G401 (cell line): ENCODE results near the gene DROSHA. TPM values are rescaled to one million over a fixed set of nuclear protein-coding genes. Genes with fewer than 3 reads are reported as not detected.
A peak's percentile ranks its signal among the peaks of the same experiment; 100 is the strongest.
"Not testable (repeated sequence)": the region's sequence is repeated elsewhere in the genome, so short reads cannot be mapped to it uniquely, and the experiment has no call there.

Source experiments
- DNase-seq: peaks from one replicate; pipeline ENCODE4 v3.0.0-alpha.2; 2015; ENCODE audit warnings: low spot score
- in situ Hi-C: cut with HindIII; loops from 2 replicates; pipeline ENCODE4 v1.10.0; 2016; ENCODE audit warnings: low sequenced_read_pairs, mixed read lengths
- total RNA-seq: library from RNA; depleted of rRNA; stranded (reverse); fragments of >200 nt; shearing (Covaris generic); gene quantifications from 2 replicates; pipeline ENCODE4 v1.2.3, GENCODE V29; 2014; rRNA removed

Gene DROSHA, protein sequence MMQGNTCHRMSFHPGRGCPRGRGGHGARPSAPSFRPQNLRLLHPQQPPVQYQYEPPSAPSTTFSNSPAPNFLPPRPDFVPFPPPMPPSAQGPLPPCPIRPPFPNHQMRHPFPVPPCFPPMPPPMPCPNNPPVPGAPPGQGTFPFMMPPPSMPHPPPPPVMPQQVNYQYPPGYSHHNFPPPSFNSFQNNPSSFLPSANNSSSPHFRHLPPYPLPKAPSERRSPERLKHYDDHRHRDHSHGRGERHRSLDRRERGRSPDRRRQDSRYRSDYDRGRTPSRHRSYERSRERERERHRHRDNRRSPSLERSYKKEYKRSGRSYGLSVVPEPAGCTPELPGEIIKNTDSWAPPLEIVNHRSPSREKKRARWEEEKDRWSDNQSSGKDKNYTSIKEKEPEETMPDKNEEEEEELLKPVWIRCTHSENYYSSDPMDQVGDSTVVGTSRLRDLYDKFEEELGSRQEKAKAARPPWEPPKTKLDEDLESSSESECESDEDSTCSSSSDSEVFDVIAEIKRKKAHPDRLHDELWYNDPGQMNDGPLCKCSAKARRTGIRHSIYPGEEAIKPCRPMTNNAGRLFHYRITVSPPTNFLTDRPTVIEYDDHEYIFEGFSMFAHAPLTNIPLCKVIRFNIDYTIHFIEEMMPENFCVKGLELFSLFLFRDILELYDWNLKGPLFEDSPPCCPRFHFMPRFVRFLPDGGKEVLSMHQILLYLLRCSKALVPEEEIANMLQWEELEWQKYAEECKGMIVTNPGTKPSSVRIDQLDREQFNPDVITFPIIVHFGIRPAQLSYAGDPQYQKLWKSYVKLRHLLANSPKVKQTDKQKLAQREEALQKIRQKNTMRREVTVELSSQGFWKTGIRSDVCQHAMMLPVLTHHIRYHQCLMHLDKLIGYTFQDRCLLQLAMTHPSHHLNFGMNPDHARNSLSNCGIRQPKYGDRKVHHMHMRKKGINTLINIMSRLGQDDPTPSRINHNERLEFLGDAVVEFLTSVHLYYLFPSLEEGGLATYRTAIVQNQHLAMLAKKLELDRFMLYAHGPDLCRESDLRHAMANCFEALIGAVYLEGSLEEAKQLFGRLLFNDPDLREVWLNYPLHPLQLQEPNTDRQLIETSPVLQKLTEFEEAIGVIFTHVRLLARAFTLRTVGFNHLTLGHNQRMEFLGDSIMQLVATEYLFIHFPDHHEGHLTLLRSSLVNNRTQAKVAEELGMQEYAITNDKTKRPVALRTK (N-terminal part only)
- 38.8 and 39.6 TPM in 2 replicates for total RNA-seq

DNA sequence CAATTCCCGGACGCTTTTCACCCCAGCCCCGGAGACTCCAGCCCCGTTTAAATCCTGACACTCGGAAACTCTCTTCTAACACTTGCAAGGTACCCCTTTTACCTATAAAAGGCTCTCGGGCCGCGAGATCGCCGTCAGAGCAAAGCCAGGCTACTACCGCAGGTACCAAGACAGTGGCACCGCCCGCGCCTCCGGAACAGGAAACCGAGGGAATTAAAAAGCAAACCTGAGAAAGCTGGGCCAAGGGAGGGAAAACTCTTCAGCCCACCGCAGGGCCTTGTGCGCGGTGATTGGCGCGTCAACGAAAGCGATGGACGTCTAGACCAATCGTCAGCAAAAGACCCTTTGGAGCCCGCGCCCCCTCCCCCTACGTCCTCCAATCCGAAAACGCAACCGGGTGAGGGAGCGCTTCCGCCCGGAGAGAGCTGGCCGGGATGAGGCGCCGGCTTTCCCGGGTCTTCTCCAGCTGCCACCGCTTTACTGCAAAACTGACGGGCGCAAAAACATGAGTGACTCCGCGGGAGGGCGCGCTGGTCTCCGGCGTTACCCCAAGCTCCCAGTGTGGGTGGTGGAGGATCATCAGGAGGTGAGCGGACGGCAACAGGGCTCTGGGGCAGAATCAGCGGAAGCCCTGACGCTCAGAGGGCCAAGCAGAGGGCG, at the start of gene DROSHA, which contains the start of gene C5orf22:
DROSHA (minus strand) TSS at position 206 of the 660 bp plus-strand sequence. CDS start 3,034 bp downstream, outside the sequence.
C5orf22 (plus strand) TSS at position 414 of the 660 bp plus-strand sequence; CDS start at position 506, 92 bp downstream.
- in situ Hi-C loops = no loop called here

DNA sequence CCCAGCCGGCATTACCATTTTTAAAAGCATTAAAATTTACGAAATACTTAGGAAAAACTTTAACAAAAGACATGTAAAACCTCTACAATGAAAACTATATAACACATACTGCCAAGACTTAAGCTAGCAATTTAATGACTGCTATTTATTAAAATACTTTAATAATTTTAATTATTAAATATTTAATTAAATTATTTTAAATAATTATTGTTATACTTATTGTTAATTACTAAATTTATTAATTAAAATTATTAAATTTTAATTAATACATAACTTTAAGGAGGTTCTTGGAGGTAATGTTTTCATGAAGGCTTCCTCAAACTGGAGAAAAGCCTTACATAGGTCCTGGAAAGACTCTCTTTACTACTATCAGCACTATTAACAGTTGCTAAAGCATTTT, 47.7 kb upstream of the DROSHA start:
- in situ Hi-C loops = no loop called here
- DNase-seq = no peak

More for the DNA sequence above, at the start of gene DROSHA, which contains the start of gene C5orf22:
- peak; percentile 99 for DNase-seq

DNA sequence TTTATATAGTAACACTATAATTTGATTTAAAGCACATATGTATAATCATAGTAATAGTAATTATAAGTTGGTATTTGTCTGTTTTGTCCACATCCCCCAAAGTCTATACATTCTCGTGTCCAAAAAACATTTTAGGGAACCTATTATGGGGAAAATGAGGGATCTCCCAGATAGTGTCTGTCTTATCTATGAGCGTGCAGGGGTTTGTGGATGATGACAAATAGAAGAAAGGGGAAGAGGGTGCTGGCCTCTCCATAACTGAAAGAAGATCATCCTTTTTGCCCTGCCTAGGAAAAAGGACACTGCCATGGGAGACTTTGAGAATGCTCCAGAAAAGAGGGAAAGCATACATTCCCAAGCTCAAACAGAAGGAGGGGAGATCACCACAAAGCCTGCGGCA, 45.5 kb upstream of the DROSHA start:
- in situ Hi-C loops = no loop called here
- no peak for DNase-seq

DNA sequence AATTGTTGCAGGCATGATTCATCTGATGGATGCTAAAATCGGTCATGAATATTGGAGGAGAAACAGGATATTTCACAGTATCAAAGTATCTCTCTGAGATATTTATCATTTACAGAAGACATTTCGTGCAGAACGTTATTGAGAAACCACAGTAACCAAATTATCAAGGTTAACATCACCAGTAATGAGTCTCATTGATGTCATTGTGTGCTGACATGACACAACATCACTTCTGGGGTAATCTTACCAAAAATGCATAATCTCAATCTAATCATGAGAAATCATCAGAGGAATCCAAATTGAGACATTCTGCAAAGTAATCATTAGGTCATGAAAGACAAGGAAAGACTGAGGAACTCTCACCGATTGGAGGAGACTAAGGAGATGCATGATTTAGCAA, 42.9 kb upstream of the DROSHA start:
- DNase-seq = no peak
- in situ Hi-C loops = no loop called here

DNA sequence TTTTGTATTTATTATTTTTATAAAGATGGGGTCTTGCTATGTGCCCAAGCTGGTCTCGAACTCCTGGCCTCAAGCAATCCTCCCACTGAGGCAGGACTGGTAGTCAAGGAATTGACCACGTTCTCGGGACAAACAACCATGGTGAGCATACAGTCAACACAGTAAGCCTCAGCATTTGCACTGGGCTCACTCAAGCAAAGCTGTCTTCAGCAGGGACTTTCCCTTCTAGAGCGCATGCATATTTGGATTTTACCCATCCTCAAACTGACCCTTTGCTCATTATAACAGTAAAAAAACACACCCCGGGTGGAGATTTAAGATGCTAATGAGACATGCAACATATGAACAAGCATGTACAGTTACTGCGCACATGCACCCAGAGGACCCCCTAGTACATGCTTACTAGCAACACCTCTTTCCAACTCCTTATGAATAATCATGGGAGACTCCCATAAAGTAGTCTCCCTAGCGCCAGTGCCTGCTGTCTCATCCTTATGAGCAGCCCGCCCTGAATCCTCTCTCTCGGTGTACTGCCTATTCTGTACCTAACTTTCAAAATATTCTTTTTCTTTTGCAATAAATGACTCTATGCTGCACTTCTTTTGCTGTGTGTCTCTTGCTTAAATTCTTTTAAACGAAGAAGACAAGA, 41.7 kb upstream of the DROSHA start:
- in situ Hi-C loops = no loop called here
- DNase-seq = no peak

DNA sequence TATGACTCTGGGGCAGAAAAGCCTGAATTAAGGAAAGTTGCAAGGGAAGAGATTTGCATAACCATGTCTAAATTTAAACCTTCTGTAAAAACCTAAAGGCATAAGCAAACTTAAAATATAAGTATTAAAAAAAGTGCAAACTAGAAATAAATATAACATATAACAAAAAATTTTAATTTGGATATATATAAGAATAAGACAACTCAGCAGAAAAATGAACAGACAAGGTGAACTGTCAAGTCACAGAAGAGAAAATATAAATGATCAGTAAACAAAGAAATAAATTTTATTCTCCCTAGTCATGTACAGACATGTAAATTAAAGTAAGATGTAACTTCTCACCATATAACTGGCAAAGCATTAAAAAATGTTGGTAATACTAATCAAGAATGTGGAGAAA, 37.2 kb upstream of the DROSHA start:
- in situ Hi-C loops = no loop called here
- no peak for DNase-seq

DNA sequence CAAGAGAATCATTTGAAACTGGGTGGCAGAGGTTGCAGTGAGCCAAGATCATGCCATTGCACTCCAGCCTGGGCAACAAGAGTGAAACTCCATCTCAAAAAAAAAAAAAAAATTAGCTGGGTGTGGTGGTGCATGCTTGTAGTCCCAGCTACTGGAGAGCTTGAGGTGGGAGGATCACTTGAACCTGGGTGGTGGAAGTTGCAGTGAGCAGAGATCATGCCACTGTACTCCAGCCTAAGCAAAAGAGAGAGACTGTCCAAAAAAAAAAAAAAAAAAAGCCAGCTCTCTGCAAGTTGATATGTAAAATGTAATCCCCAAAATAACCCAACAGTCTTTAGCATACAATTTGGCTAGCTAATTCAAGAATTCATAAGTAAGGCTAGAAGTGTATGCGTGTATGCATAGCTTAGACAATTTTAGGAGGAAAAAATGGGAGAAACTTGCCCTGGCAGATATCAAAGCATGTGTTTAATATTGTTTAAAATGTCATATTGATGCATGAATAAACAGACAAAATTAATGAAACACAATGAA, 36.5 kb upstream of the DROSHA start:
- no peak for DNase-seq
- in situ Hi-C loops = no loop called here

DNA sequence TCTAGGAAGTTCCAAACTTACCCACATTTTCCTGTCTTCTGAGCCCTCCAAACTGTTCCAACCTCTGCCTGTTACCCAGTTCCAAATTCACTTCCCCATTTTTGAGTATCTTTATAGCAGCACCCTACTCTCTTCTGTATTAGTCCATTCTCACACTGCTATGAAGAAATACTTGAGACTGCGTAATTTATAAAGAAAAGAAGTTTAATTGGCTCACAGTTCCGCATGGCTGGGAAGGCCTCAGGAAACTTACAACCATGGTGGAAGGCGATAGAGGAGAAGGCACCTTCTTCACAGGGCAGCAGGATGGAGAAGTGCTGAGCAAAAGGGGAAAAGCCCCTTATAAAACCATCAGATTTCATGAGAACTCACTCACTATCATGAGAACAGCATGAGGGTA, 34.5 kb upstream of the DROSHA start:
- in situ Hi-C loops, DNase-seq: not testable (repeated sequence)

DNA sequence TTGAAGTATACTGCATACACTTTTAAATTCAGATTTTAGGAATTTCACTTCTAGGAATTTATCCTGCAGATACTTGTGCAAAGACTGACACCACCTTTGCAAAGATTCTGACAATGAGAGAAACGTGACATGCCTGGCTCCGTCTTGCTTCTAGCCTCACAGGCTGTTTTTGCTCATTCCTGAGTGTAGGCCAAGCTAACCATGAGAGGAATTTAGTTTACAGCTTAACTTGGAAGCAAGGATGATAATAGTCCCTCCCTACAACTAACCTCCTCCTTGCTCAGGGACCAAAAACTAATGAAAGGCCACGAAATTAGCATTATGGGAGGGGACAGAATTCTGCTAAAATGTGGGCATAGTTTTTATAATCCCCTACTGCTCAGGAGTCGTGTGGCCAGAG, 31.3 kb upstream of the DROSHA start:
- in situ Hi-C loops = no loop called here
- no peak for DNase-seq

DNA sequence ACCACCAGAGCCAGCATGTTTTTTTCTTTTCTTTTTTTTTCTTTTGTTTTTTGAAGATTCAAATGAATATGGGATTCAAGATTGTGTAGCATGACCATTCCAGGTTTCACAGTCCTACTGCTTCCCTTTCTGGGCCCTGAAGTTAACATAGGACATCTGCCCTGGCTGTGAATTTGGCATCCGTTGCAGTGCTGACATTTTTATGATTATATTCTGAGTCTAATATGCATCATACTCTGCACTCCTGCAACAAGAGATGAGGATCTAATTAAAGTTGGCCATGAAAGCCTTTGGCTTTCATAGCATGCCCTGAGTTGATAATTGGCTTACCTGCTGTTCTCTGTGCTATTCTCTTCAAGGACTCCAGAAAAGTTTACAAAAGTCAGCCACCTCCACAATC, 30.1 kb upstream of the DROSHA start:
- DNase-seq = no peak
- in situ Hi-C loops = no loop called here

DNA sequence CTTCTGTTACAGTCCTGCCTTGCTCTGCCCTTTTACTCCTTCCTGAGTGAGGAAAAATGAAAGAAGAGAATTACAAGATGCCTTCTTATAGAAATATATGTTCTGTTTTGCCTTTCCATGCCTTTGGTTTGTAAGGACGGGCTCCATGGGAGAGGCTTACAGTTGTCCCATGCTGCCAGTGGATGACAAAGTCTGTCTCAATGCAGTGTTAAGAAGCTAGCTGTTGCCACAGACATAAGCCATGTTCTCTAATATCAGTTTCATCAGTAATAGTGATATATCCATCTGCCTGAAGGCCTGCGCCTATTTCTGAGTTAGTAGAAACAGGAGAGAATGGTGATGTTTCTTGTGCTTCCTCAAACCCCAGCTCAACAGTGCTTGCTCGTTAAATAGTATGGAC, 28.0 kb upstream of the DROSHA start:
- in situ Hi-C loops = no loop called here
- no peak for DNase-seq

DNA sequence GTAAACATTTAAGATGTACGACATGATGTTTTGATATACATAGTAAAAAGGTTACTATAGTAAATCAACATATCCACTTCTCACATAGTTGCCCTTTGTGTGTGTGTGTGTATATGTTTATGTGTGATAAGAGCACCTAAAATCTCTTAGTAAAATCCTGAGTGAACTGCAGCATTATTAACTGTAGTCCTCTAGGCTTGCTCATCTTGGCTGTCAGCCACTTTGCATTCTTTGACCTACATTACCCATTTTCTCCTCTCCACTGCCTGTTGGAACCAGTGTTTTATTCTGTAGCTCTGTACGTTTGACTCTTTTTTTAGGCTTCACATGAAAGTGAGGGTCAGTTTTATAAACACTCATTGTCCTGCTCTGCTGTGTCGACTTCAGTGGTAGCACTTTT, 24.6 kb upstream of the DROSHA start:
- in situ Hi-C loops = no loop called here

DNA sequence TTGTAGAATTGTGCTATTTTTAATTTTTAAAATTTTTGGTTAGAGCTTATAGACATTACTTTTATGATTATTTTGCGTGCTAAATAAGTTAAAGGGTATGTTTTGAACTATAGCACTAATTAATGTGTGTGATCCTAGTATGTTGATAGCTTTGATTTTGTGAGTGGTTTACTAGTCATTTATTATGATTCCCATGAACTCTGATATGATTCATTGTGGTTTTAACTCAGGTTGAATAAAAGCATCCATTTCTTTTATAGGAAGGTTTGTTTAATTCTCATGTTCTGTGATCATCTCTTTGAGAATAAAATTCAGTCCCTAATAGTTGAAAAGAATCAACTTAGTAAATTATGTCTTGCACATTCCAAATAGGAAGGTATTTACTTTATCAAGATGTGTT, 22.7 kb upstream of the DROSHA start:
- in situ Hi-C loops = no loop called here
- no peak for DNase-seq

More for the DNA sequence above, 24.6 kb upstream of the DROSHA start:
- DNase-seq = no peak

DNA sequence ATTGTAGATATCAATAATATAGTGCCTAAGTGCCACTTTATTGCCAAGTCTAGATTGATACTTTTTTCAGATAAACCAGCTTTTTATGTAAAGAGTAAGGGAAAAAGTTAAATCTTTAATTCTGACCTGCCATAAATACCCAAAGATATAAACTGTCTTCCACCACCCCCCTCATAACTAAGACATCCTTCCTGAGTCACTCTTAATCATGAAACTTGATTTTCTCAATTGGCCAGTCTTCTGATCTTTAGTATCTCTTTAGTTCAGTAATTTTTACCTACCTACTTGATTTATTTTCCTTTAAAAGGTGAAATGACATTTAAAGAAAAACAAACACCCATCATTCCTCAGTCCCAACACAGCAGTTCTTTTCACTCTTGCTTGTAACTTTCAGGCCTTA, 22.0 kb upstream of the DROSHA start:
- in situ Hi-C loops = no loop called here

DNA sequence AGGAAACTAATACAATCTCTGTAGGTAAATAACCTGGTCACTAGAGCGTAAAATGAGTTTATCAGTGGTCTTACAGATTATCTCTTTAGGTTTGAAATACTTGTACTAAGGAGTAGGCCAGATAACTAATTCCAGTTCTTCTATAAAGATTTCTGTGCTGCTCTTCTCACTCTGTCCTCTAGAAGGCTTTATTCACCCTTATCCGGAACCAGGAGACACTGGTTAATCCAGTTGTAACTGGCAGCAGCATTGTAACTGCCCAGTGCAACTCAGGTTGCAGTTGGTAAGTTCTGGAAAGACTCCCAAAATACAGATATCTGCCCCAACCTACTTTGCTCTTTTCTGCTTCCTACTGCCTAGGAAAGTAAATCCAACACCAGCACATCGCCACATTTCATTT, 20.0 kb upstream of the DROSHA start:
- in situ Hi-C loops = no loop called here
- no peak for DNase-seq

More for the DNA sequence above, 22.0 kb upstream of the DROSHA start:
- DNase-seq = no peak

DNA sequence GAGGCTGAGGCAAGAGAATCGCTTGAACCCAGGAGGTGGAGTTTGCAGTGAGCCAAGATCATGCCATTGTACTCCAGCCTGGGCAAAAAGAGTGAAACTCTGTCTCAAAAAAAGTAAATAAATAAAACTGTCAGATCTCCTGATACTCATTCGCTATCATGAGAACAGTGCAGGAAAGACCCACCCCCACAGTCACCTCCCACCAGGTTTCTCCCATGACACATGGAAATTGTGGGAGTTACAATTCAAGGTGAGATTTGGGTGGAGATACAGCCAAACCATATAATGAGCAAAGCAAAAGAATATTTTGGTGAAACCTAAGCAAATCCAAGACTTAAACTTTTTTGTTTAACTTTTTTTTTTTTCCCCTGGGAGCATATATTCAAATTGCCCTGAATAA, 17.2 kb upstream of the DROSHA start:
- DNase-seq, in situ Hi-C loops: not testable (repeated sequence)

DNA sequence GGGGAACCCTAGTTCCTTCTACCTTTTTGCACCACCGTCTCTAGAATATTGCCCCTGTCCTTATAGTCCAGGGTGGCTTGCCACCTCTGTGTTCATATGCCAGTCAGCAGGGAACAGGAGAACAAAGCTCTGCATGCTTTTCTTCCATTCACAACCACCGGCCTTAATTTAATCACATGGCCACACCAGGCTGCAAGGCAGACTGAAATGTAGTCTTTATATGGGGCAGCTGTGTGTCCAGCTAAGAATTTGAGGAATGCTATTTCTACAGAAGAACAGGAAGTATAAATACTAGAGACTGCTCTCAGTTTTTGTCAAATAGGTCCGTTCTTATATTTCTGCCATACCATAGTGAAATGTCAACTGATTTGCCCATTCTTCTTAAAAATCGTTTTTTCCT, 6.0 kb upstream of the DROSHA start:
- DNase-seq = no peak
- in situ Hi-C loops = no loop called here

DNA sequence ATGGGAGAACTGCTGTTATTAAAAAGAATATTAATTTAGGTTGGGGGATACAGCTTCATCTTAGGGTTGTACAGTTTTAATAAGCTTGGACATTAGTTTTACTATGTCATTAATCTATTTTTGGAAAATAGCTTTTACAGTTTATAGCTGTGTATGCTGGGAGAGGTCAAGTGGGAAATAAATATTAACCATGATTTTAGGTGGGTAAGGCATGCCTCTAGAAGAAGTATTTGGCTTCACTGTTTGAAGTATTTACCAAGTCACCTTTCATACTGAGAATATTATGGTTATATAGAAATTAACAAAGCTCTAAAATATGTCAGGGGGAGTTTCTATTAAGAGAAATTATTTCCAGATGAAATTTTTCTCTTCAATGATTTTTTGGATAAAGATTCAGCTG, 5.5 kb upstream of the DROSHA start:
- in situ Hi-C loops = no loop called here

More for the DNA sequence above, 5.5 kb upstream of the DROSHA start:
- DNase-seq = no peak
